ENCODE data around the gene AGBL5. TPM values are rescaled to one million over a fixed set of nuclear protein-coding genes. Genes with fewer than 3 reads are reported as not detected.

AGBL5 gene
- total and polyA plus RNA-seq, 9 of the 15 experiments (the other 6 are each of a cell fraction or from before 2014, with no cell fraction given): 3.3 to 52.7 (median 26.2) TPM

GRCh38 chr2:27050996-27051901, at the start of gene AGBL5 (continued):
- TF ChIP-seq ZFP36 (IDR thresholded peaks at IDR 0.05; ENCODE audit: low read depth, low read length, partially characterized antibody): peak; percentile 30
- TF ChIP-seq CHD7 (IDR thresholded peaks at IDR 0.05; ENCODE audit: low read depth, low read length): no peak
- TF ChIP-seq SAFB (IDR thresholded peaks at IDR 0.05; ENCODE audit: borderline replicate concordance, low read depth, low read length): peak; percentile 72; the same call in 1 of the 2 replicates
- no peak for TF ChIP-seq NFIX (CRISPR knock-in tag; IDR thresholded peaks at IDR 0.05; ENCODE audit: low read depth)
- TF ChIP-seq XRCC5 (IDR thresholded peaks at IDR 0.05; ENCODE audit: low read depth, low read length): 0 out of 2 replicates have a peak, but pooled peaks have one; percentile 37
- TF ChIP-seq ZNF3 (CRISPR knock-in tag; IDR thresholded peaks at IDR 0.05): 0 out of 2 replicates have a peak, but pooled peaks have one; percentile 12
- TF ChIP-seq SIX5 (IDR thresholded peaks at IDR 0.05; ENCODE audit: borderline replicate concordance in 1 of 2, insufficient read depth in 1 of 2, low read depth in 1 of 2, low read length in 2 of 2): no peak
- peak; percentile 92 for TF ChIP-seq SP1 (CRISPR knock-in tag; IDR thresholded peaks at IDR 0.05)
- no peak for TF ChIP-seq YBX1 (IDR thresholded peaks at IDR 0.05)
- TF ChIP-seq ZNF518B (CRISPR knock-in tag; IDR thresholded peaks at IDR 0.05): 0 out of 2 replicates have a peak, but pooled peaks have one; percentile 34
- TF ChIP-seq NFXL1 (CRISPR knock-in tag; IDR thresholded peaks at IDR 0.05): no peak
